ENCODE data around the gene EEPD1.
"Not testable (repeated sequence)": the region's sequence is repeated elsewhere in the genome, so short reads cannot be mapped to it uniquely, and the experiment has no call there.

Gene EEPD1

GRCh38 chr7:36316319-36316718, 163.3 kb downstream of the EEPD1 start:
- DNase-seq (ENCODE audit: low read depth in 3 of 3) = no peak

- DNase-seq (ENCODE audit: low read depth in 3 of 3) = no peak
Observed at GRCh38 chr7:36317276-36317675, 164.2 kb downstream of the EEPD1 start.

- no peak for DNase-seq (ENCODE audit: low read depth in 3 of 3)
Observed at GRCh38 chr7:36318116-36318515, 165.1 kb downstream of the EEPD1 start.

- DNase-seq (ENCODE audit: low read depth in 3 of 3) = not testable (repeated sequence)
Observed at GRCh38 chr7:36321284-36321683, 168.2 kb downstream of the EEPD1 start.

GRCh38 chr7:36336390-36336789, 183.3 kb downstream of the EEPD1 start:
- DNase-seq (ENCODE audit: low read depth in 3 of 3) = no peak

- DNase-seq (ENCODE audit: low read depth in 3 of 3) = no peak
Observed at GRCh38 chr7:36338256-36338655, 185.2 kb downstream of the EEPD1 start.

GRCh38 chr7:36343548-36343947, 190.5 kb downstream of the EEPD1 start:
- no peak for DNase-seq (ENCODE audit: low read depth in 3 of 3)

- DNase-seq (ENCODE audit: low read depth in 3 of 3) = no peak
Observed at GRCh38 chr7:36344622-36345021, 191.6 kb downstream of the EEPD1 start.

GRCh38 chr7:36346260-36346831, 193.3 kb downstream of the EEPD1 start:
- DNase-seq (ENCODE audit: low read depth in 3 of 3) = no peak

GRCh38 chr7:36348256-36348655, 195.2 kb downstream of the EEPD1 start:
- no peak for DNase-seq (ENCODE audit: low read depth in 3 of 3)

GRCh38 chr7:36348771-36349170, 195.7 kb downstream of the EEPD1 start:
- DNase-seq (ENCODE audit: low read depth in 3 of 3) = no peak

- DNase-seq (ENCODE audit: low read depth in 3 of 3) = no peak
Observed at GRCh38 chr7:36349626-36350025, 196.6 kb downstream of the EEPD1 start.

All from stimulated activated CD4-positive, alpha-beta T cell treated with anti-CD3 and anti-CD28 coated beads, TNF-alpha, amount 100 ng/mL, for 24 hours (primary cell).